Right renal pelvis (tissue), 4 donors: ENCODE measurements around the gene ELP4. TPM values are rescaled to one million over a fixed set of nuclear protein-coding genes. Genes with fewer than 3 reads are reported as not detected.

ENCODE experiments used
- polyA plus RNA-seq, 4 donors: library from polyadenylated mRNA; unstranded; fragments of 120-200 nt; gene quantifications; one replicate each; pipeline ENCODE4 v1.2.1, GENCODE V29; 2013; ENCODE audit not compliant: insufficient read length in 4 of 4

The ELP4 gene
- polyA plus RNA-seq, 4 donors, result 25.5 to 32.4 (median 31.7) TPM

Other genes starting within 250 kb of the ELP4 start
- gene DCDC1, start 140.0 kb upstream of the ELP4 start, polyA plus RNA-seq, result 1 to 10 TPM; 3.4 to 5.7 (median 5.0) TPM
- gene DNAJC24, start 139.9 kb upstream of the ELP4 start, polyA plus RNA-seq, result 10 to 100 TPM; 20.1 to 26.2 (median 25.1) TPM
- 10 to 100 TPM; 46.7 to 53.1 (median 49.3) TPM for gene IMMP1L, start 145 bp upstream of the ELP4 start, polyA plus RNA-seq